IMR-90 (cell line): Measurements from ENCODE around the gene VIT. TPM values are rescaled to one million over a fixed set of nuclear protein-coding genes. Genes with fewer than 3 reads are reported as not detected.

Experiments
- ATAC-seq: fragments of 200-7000 bp; cut with Tn5 transposase; 2 replicates; pipeline ENCODE4 v1.9.1; 2020; ENCODE audit warnings: low read depth, mild to moderate bottlenecking, moderate library complexity
- BruUV-seq: library from RNA; stranded (reverse); fragments of 400-500 nt; replicated peaks from 2 replicates; lab custom pipeline; 2021; lab: Mats Ljungman, UMichigan
- CTCF ChIA-PET: fragments of 300-600 bp; formaldehyde crosslinking; extraction: SDS; loops from one replicate; lab custom pipeline; 2021; ENCODE audit warnings: antibody characterized with exemption; lab: Yijun Ruan, JAX
- POLR2A ChIA-PET: fragments of 300-600 bp; sonication (Branson Sonifier 250); formaldehyde crosslinking; loops from one replicate; lab custom pipeline; 2022; ENCODE audit warnings: antibody characterized with exemption; ENCODE audit not compliant: unreplicated experiment; lab: Charles Lee
- DNase-seq: peaks from one replicate; pipeline ENCODE4 v3.0.0; 2013
- H2AFZ ChIP-seq: replicated peaks from 2 replicates; pipeline ENCODE3; 2013; ENCODE audit warnings: low read length, mild to moderate bottlenecking; ENCODE audit not compliant: poor library complexity
- H2AK5ac ChIP-seq: 2 replicates; pipeline ENCODE4 v1.6.1; 2013; ENCODE audit warnings: low read depth, low read length, inconsistent platforms
- H2AK9ac ChIP-seq: replicated peaks from 2 replicates; pipeline ENCODE3; 2013; ENCODE audit warnings: mild to moderate bottlenecking, low read depth, low read length, moderate library complexity; ENCODE audit not compliant: poor library complexity
- H2BK120ac ChIP-seq: 2 replicates; pipeline ENCODE4 v1.6.1; 2013; ENCODE audit warnings: low read depth, low read length, inconsistent platforms
- H2BK15ac ChIP-seq: 3 replicates; pipeline ENCODE4 v1.6.1; 2013; ENCODE audit warnings: low read depth, low read length, inconsistent platforms
- H2BK20ac ChIP-seq: 2 replicates; pipeline ENCODE4 v1.6.1; 2013; ENCODE audit warnings: low read depth, mild to moderate bottlenecking, inconsistent platforms, low read length, moderate library complexity
- H2BK5ac ChIP-seq: 2 replicates; pipeline ENCODE4 v1.6.1; 2013; ENCODE audit warnings: mild to moderate bottlenecking, low read depth, low read length, inconsistent platforms; ENCODE audit not compliant: poor library complexity, severe bottlenecking
- H3K14ac ChIP-seq: replicated peaks from 2 replicates; pipeline ENCODE4 v1.6.1; 2013; ENCODE audit warnings: low read depth, low read length, inconsistent platforms
- H3K18ac ChIP-seq: 2 replicates; pipeline ENCODE4 v1.6.1; 2013; ENCODE audit warnings: low read depth, low read length, control low read depth
- H3K23ac ChIP-seq: 2 replicates; pipeline ENCODE4 v1.6.1; 2013; ENCODE audit warnings: low read depth, low read length, inconsistent platforms
- H3K27ac ChIP-seq: 2 replicates; pipeline ENCODE4 v1.5.1; 2013; ENCODE audit warnings: mild to moderate bottlenecking, control low read depth, low read length; ENCODE audit not compliant: insufficient read depth
- H3K27me3 ChIP-seq: 2 replicates; pipeline ENCODE4 v1.6.1; 2013; ENCODE audit warnings: low read length; ENCODE audit not compliant: control insufficient read depth, insufficient read depth
- H3K36me3 ChIP-seq: 2 replicates; pipeline ENCODE4 v1.6.1; 2013; ENCODE audit warnings: low read length, mixed read lengths; ENCODE audit not compliant: control insufficient read depth, insufficient read depth
- H3K4ac ChIP-seq: 2 replicates; pipeline ENCODE4 v1.6.1; 2013; ENCODE audit warnings: low read depth, low read length, inconsistent platforms
- H3K4me1 ChIP-seq: 2 replicates; pipeline ENCODE4 v1.6.1; 2013; ENCODE audit warnings: low read length, mixed read lengths; ENCODE audit not compliant: control insufficient read depth, insufficient read depth
- H3K4me2 ChIP-seq: 2 replicates; pipeline ENCODE4 v1.6.1; 2013; ENCODE audit warnings: low read depth, mild to moderate bottlenecking, control low read depth, low read length, moderate library complexity
- H3K4me3 ChIP-seq: 2 replicates; pipeline ENCODE4 v1.5.1; 2013; ENCODE audit warnings: low read depth, mild to moderate bottlenecking, control low read depth, low read length, moderate library complexity; ENCODE audit not compliant: insufficient read depth
- H3K56ac ChIP-seq: 2 replicates; pipeline ENCODE4 v1.6.1; 2013; ENCODE audit warnings: low read length, inconsistent platforms; ENCODE audit not compliant: insufficient read depth; ENCODE audit errors: extremely low read depth
- H3K79me1 ChIP-seq, 2 experiments: 2 replicates each; pipeline ENCODE4 v1.6.1; 2013; ENCODE audit warnings: low read length in 2 of 2, inconsistent platforms in 1 of 2, low read depth in 1 of 2
- H3K9ac ChIP-seq: 2 replicates; pipeline ENCODE4 v1.6.1; 2013; ENCODE audit warnings: low read depth, low read length, control low read depth
- H3K9me1 ChIP-seq: 2 replicates; pipeline ENCODE4 v1.6.1; 2013; ENCODE audit warnings: low read length, inconsistent platforms; ENCODE audit not compliant: insufficient read depth
- H3K9me3 ChIP-seq: 2 replicates; pipeline ENCODE4 v1.6.1; 2013; ENCODE audit warnings: low read length; ENCODE audit not compliant: control insufficient read depth, insufficient read depth
- H4K20me1 ChIP-seq: 2 replicates; pipeline ENCODE4 v1.6.1; 2013; ENCODE audit warnings: low read length, inconsistent platforms; ENCODE audit not compliant: insufficient read depth
- H4K5ac ChIP-seq: 2 replicates; pipeline ENCODE4 v1.6.1; 2013; ENCODE audit warnings: mild to moderate bottlenecking, low read depth, low read length, control low read depth
- H4K8ac ChIP-seq, 2 experiments: 2 replicates each; pipeline ENCODE4 v1.6.1; 2013; ENCODE audit warnings: low read depth in 2 of 2, low read length in 2 of 2, control low read depth in 1 of 2, inconsistent platforms in 1 of 2
- H4K91ac ChIP-seq: 2 replicates; pipeline ENCODE4 v1.6.1; 2013; ENCODE audit warnings: low read depth, low read length, inconsistent platforms; ENCODE audit not compliant: insufficient read depth
- FOS ChIP-seq: fragments of 150-350 bp; IDR thresholded peaks from 2 replicates; pipeline ENCODE4 v1.6.1; 2016; ENCODE audit warnings: low read depth, low read length
- MAZ ChIP-seq: IDR thresholded peaks from 2 replicates; pipeline ENCODE4 v1.6.1; 2012; ENCODE audit warnings: low read depth, mild to moderate bottlenecking, low read length, improper control_type of control experiment, moderate library complexity, borderline replicate concordance
- WGBS, 2 experiments: methylation state at CpG; one replicate each; pipeline versions ENCODE4 v1.1.5 to v1.1.7; 2013; ENCODE audit warnings: missing lambda C conversion rate in 2 of 2; ENCODE audit not compliant: insufficient read length in 1 of 2; ENCODE audit errors: extremely low coverage in 2 of 2; 5-methylcytosine and 5-hydroxymethylcytosine counted together
- dilution Hi-C: fragments of 300-500 bp; cut with HindIII; formaldehyde crosslinking; loops from one replicate; pipeline ENCODE4 v1.14.3; 2018; ENCODE audit warnings: low sequenced_read_pairs; ENCODE audit not compliant: unreplicated experiment
- in situ Hi-C: fragments of 300-500 bp; cut with MboI; formaldehyde crosslinking; loops from 3 replicates; pipeline ENCODE4 v1.14.3; 2019; ENCODE audit warnings: low sequenced_read_pairs, inconsistent platforms, mixed read lengths
- intact Hi-C: fragments of 100-400 bp; cut with micrococcal nuclease; formaldehyde crosslinking; loops from 2 replicates; pipeline ENCODE4 v1.10.0; 2022
- polyA plus RNA-seq, 3 experiments: library from polyadenylated mRNA; depleted of rRNA; stranded (reverse); fragments of >200 nt; gene quantifications; 2 replicates each; pipeline ENCODE4 v1.2.3, GENCODE V29; 2012; ENCODE audit warnings: low replicate concordance in 1 of 3
- total RNA-seq: library from RNA; depleted of rRNA; stranded (reverse); fragments of >200 nt; gene quantifications from 2 replicates; pipeline ENCODE4 v1.2.3, GENCODE V29; 2012
- TF ChIP-seq, protein P1 (sequence below): conservative IDR thresholded peaks from 2 replicates; pipeline ENCODE4 v1.5.1; 2012; ENCODE audit warnings: mild to moderate bottlenecking, low read depth, low read length, improper control_type of control experiment

Gene VIT
- total and polyA plus RNA-seq, 2 of the 4 experiments (the other 2 are of a cell fraction), result under 0.01 TPM; not detected in 1

DNA sequence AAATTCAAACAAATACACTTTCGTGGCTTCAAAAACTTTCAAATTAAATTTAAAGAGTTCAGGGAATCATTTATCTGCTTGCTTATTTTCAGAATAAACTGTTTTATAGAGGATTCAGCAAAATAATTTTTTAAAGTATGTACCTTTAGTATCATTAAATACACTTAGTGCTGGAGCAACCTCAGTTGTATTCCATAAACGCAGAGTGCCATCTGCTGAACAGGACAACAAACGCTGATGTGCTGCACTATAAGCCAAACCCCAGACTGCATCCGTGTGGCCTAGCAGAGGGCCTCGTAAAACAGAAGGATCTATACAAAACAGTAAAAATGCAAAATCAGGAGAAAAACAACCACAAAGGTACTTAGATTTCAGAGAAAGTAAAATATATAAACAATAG is 161.2 kb downstream of the VIT start:
- Histone ChIP-seq H2AK5ac (no peak overlapping the region), H3K23ac (no peak overlapping the region), H3K27ac (no peak overlapping the region), H3K4ac (no peak overlapping the region), H2AK9ac (no peak overlapping the region), H2BK20ac (no peak overlapping the region), H3K18ac (no peak overlapping the region), H3K79me1 (no peaks in the 10 kb centered on the region), H3K36me3 (peaks cover 14% of the 10 kb centered on the region), H2BK15ac (no peak overlapping the region), H3K4me2 (no peak overlapping the region), H3K9me1 (peaks cover 2% of the 10 kb centered on the region; the same call in 1 of the 2 replicates), H3K14ac (no peak overlapping the region), H3K9ac (no peak overlapping the region), H2AFZ (no peak overlapping the region), H4K5ac (no peak overlapping the region), H3K9me3 (no peaks in the 10 kb centered on the region), H4K8ac (no peak overlapping the region), H2BK5ac (no peak overlapping the region), H3K4me3 (no peak overlapping the region), H4K91ac (no peak overlapping the region), H3K27me3 (no peaks in the 10 kb centered on the region), H4K20me1 (no peaks in the 10 kb centered on the region), H3K56ac (no peak overlapping the region), H3K4me1 (no peaks in the 10 kb centered on the region), H2BK120ac (no peak overlapping the region)
- POLR2A ChIA-PET, result no interaction called here
- BruUV-seq, result no TSS peak
- TF ChIP-seq, protein P1, sequence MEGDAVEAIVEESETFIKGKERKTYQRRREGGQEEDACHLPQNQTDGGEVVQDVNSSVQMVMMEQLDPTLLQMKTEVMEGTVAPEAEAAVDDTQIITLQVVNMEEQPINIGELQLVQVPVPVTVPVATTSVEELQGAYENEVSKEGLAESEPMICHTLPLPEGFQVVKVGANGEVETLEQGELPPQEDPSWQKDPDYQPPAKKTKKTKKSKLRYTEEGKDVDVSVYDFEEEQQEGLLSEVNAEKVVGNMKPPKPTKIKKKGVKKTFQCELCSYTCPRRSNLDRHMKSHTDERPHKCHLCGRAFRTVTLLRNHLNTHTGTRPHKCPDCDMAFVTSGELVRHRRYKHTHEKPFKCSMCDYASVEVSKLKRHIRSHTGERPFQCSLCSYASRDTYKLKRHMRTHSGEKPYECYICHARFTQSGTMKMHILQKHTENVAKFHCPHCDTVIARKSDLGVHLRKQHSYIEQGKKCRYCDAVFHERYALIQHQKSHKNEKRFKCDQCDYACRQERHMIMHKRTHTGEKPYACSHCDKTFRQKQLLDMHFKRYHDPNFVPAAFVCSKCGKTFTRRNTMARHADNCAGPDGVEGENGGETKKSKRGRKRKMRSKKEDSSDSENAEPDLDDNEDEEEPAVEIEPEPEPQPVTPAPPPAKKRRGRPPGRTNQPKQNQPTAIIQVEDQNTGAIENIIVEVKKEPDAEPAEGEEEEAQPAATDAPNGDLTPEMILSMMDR, result no peak
- no peak for TF ChIP-seq MAZ
- no peak for TF ChIP-seq FOS
- WGBS, 2 experiments, result no CpG with 5 or more reads among the region's 5 CpGs
- dilution Hi-C loops, result no loop called here
- DNase-seq, result no peak
- intact Hi-C loops, result no loop called here
- in situ Hi-C loops, result no loop called here
- ATAC-seq, result no peak
- CTCF ChIA-PET, result no interaction called here
